ENCODE measurements around the gene OR5B3.

OR5B3 gene

DNA sequence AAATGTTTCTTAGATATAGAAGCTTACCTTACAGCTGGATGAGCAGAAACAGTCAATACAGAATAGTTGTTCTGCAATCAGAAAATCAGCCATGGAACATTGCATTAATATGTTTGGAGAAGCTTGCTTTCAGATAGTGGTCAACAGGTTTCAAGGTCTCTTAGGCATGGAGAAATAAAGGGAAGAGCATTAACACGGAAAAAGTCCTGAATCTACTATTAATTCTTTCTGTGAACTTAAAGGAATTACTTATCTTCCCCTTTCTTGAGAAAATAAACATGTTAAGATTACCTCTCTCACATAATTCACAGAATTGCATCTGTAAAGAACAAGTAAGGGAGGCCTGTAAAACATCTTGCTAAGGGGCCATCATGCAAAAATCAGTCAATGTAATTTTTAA lies at the start of gene OR5B3:
TSS of gene OR5B3 (minus strand) at position 101 of the 400 bp plus-strand sequence. CDS start 3,465 bp downstream, outside the sequence.
- DNase-seq (ENCODE audit: low read depth) = no peak
- no peak within 1 kb of the TSS for H3K4me3 ChIP-seq (ENCODE audit: low read length)
- TF ChIP-seq, protein P1, sequence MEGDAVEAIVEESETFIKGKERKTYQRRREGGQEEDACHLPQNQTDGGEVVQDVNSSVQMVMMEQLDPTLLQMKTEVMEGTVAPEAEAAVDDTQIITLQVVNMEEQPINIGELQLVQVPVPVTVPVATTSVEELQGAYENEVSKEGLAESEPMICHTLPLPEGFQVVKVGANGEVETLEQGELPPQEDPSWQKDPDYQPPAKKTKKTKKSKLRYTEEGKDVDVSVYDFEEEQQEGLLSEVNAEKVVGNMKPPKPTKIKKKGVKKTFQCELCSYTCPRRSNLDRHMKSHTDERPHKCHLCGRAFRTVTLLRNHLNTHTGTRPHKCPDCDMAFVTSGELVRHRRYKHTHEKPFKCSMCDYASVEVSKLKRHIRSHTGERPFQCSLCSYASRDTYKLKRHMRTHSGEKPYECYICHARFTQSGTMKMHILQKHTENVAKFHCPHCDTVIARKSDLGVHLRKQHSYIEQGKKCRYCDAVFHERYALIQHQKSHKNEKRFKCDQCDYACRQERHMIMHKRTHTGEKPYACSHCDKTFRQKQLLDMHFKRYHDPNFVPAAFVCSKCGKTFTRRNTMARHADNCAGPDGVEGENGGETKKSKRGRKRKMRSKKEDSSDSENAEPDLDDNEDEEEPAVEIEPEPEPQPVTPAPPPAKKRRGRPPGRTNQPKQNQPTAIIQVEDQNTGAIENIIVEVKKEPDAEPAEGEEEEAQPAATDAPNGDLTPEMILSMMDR (conservative IDR thresholded peaks at IDR 0.05; ENCODE audit: low read depth, low read length) = no peak

DNA sequence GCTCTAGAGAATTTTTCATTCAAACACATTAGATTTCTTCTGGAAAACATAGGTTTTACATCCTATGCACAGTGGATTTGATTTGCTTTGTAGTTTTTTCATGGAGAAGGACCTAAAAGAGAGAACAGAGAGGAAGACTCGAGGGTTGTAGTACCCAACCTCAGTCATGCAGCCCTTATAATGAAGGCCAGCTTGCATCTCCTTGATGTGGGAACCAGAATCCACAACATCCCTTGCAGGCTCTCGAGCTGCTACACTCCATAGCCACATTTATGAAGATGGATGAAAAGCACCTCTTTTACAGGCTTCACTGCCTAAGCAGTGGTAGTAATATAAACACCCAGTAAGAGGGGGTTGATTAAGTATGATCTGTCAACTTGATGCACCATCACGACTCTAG lies 44.9 kb upstream of the OR5B3 start:
- no peak for DNase-seq (ENCODE audit: low read depth)
- TF ChIP-seq, protein P1 (conservative IDR thresholded peaks at IDR 0.05; ENCODE audit: low read depth, low read length) = no peak
- no peak overlapping the region for H3K4me3 ChIP-seq (ENCODE audit: low read length)

- TF ChIP-seq, protein P1 (conservative IDR thresholded peaks at IDR 0.05; ENCODE audit: low read depth, low read length) = no peak
- no peak overlapping the region for H3K4me3 ChIP-seq (ENCODE audit: low read length)
- DNase-seq (ENCODE audit: low read depth) = no peak
Observed at GRCh38 chr11:58446294-58446693, 39.6 kb upstream of the OR5B3 start.

GRCh38 chr11:58444300-58444699 lies 37.6 kb upstream of the OR5B3 start:
- H3K4me3 ChIP-seq (ENCODE audit: low read length) = no peak overlapping the region
- TF ChIP-seq, protein P1 (conservative IDR thresholded peaks at IDR 0.05; ENCODE audit: low read depth, low read length) = no peak

GRCh38 chr11:58442136-58442535 lies 35.5 kb upstream of the OR5B3 start, which contains the start of gene OR5B12:
Gene OR5B12, minus strand, starts transcription at chr11:58442236. Its CDS starts 2,085 bp downstream, at chr11:58440151.
- H3K4me3 ChIP-seq (ENCODE audit: low read length) = no peak within 1 kb of the TSS
- TF ChIP-seq, protein P1 (conservative IDR thresholded peaks at IDR 0.05; ENCODE audit: low read depth, low read length) = no peak
- no peak for DNase-seq (ENCODE audit: low read depth)

More at GRCh38 chr11:58444300-58444699, 37.6 kb upstream of the OR5B3 start:
- DNase-seq (ENCODE audit: low read depth) = no peak

DNA sequence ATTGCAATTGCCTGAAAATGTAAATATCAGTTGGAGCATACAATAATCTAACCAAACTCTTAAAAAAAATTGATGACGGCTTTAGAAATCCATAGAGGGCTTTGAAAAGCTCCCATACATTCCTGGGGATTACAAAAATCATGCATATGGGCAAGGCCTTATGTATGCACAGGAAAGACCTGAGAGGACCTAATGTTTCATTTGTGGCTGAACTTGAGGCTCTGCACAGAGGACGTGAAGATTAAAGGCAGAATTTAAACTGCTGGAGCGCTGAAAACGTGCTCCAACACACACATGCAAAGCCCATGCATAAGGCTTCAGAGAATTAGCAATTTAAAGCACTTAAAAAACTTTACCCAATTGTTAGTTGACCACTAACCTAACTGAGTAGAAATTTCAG lies 31.8 kb upstream of the OR5B3 start:
- TF ChIP-seq, protein P1 (conservative IDR thresholded peaks at IDR 0.05; ENCODE audit: low read depth, low read length) = no peak
- H3K4me3 ChIP-seq (ENCODE audit: low read length) = no peak overlapping the region
- no peak for DNase-seq (ENCODE audit: low read depth)

DNA sequence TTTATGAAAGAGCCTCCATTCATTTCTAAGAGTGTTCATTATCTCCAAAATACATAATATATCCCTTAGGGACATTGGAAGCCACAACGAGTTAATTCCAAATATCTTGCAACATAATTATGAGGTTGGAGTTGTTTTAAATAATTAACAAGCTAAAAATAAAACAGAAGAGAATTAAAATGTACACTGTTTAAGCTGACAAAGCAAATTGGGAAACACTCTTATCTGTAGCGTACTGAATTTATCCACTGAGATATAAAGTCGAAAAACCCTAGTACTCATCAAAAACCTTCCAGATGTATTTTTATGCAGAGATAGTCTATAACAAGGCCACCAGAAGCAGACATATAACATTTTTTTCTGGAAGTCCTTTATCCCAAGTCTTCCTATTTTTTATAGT lies 27.5 kb upstream of the OR5B3 start:
- no peak overlapping the region for H3K4me3 ChIP-seq (ENCODE audit: low read length)
- TF ChIP-seq, protein P1 (conservative IDR thresholded peaks at IDR 0.05; ENCODE audit: low read depth, low read length) = no peak
- no peak for DNase-seq (ENCODE audit: low read depth)
